Suprapubic skin (tissue), 4 donors: ENCODE data around the gene KBTBD2. TPM values are rescaled to one million over a fixed set of nuclear protein-coding genes. Genes with fewer than 3 reads are reported as not detected.
"Not testable (repeated sequence)": the region's sequence is repeated elsewhere in the genome, so short reads cannot be mapped to it uniquely, and the experiment has no call there.

Experiments
- DNase-seq, 2 donors: peaks; one replicate each; pipeline ENCODE4 v3.0.0-alpha.2; 2019; ENCODE audit warnings: low spot score in 2 of 2
- H3K27ac ChIP-seq: fragments of 200-600 bp; sonication (generic); one replicate; pipeline ENCODE4 v1.5.1; 2019
- H3K27me3 ChIP-seq: fragments of 200-600 bp; sonication (generic); one replicate; pipeline ENCODE4 v1.5.1; 2019
- H3K36me3 ChIP-seq: fragments of 200-600 bp; sonication (generic); one replicate; pipeline ENCODE4 v1.5.1; 2019
- H3K4me1 ChIP-seq: fragments of 200-600 bp; sonication (generic); one replicate; pipeline ENCODE4 v1.5.1; 2019
- H3K4me3 ChIP-seq: fragments of 200-600 bp; sonication (generic); one replicate; pipeline ENCODE4 v1.5.1; 2019; ENCODE audit warnings: mild to moderate bottlenecking
- H3K9me3 ChIP-seq: fragments of 200-600 bp; sonication (generic); one replicate; pipeline ENCODE4 v1.5.1; 2019
- CTCF ChIP-seq, 2 donors: fragments of 200-600 bp in 1 of 2; fragments of 450-650 bp in 1 of 2; sonication (generic) in 1 of 2; IDR thresholded peaks; one replicate each; pipeline ENCODE4 v1.5.1; 2016 to 2019; ENCODE audit warnings: antibody characterized with exemption in 2 of 2, mild to moderate bottlenecking in 1 of 2, moderate library complexity in 1 of 2
- EP300 ChIP-seq: sonication (generic); formaldehyde crosslinking; IDR thresholded peaks from one replicate; pipeline ENCODE4 v1.6.1; 2017; ENCODE audit warnings: antibody characterized with exemption
- POLR2A ChIP-seq, 2 donors: fragments of 450-650 bp; IDR thresholded peaks; one replicate each; pipeline ENCODE4 v1.6.1; 2017; ENCODE audit warnings: antibody characterized with exemption in 2 of 2, mild to moderate bottlenecking in 2 of 2, moderate library complexity in 2 of 2
- POLR2AphosphoS5 ChIP-seq, 3 donors: sonication (generic); formaldehyde crosslinking; IDR thresholded peaks; one replicate each; pipeline ENCODE4 v1.6.1; 2017; ENCODE audit warnings: antibody characterized with exemption in 3 of 3
- WGBS: methylation state at CpG from one replicate; pipeline ENCODE4 v1.1.5; 2018; 5-methylcytosine and 5-hydroxymethylcytosine counted together
- total RNA-seq, 4 donors: library from RNA; depleted of rRNA; stranded (reverse); fragments of >200 nt; gene quantifications; one replicate each; pipeline ENCODE4 v1.1.0, GENCODE V29; 2016

Gene KBTBD2
- total RNA-seq, 4 donors from 2014 or later = 23.4 to 35.9 (median 30.8) TPM

- no peak overlapping the region for H3K27ac ChIP-seq
- H3K27me3 ChIP-seq = no peaks in the 10 kb centered on the region
- DNase-seq = no peak
- 98% methylated on average over 5 of the region's 5 CpGs for WGBS
- H3K36me3 ChIP-seq = peaks cover 47% of the 10 kb centered on the region
- no peak overlapping the region for H3K4me3 ChIP-seq
- H3K4me1 ChIP-seq = no peaks in the 10 kb centered on the region
- no peaks in the 10 kb centered on the region for H3K9me3 ChIP-seq
- no peak for TF ChIP-seq POLR2AphosphoS5 (IDR thresholded peaks at IDR 0.05)
Observed at GRCh38 chr7:32915041-32915536, 23.5 kb upstream of the KBTBD2 start.

GRCh38 chr7:32914184-32914583 lies 22.6 kb upstream of the KBTBD2 start:
- Histone ChIP-seq H3K36me3 (peaks cover 45% of the 10 kb centered on the region), H3K9me3 (no peaks in the 10 kb centered on the region), H3K4me1 (no peaks in the 10 kb centered on the region), H3K27me3 (no peaks in the 10 kb centered on the region), H3K27ac (no peak overlapping the region), H3K4me3 (no peak overlapping the region)
- 93% methylated on average over 1 of the region's 1 CpG for WGBS
- TF ChIP-seq POLR2A (IDR thresholded peaks at IDR 0.05) (no peak), EP300 (no peak), POLR2AphosphoS5 (IDR thresholded peaks at IDR 0.05) (no peak), CTCF (IDR thresholded peaks at IDR 0.05) (no peak)
- no peak for DNase-seq

- Histone ChIP-seq H3K4me3 (no peak overlapping the region), H3K9me3 (no peaks in the 10 kb centered on the region), H3K4me1 (peaks cover 7% of the 10 kb centered on the region), H3K27me3 (no peaks in the 10 kb centered on the region), H3K27ac (no peak overlapping the region), H3K36me3 (peaks cover 9% of the 10 kb centered on the region)
- WGBS = 95% methylated on average over 1 of the region's 1 CpG
- TF ChIP-seq EP300 (no peak), CTCF (IDR thresholded peaks at IDR 0.05) (no peak), POLR2A (IDR thresholded peaks at IDR 0.05) (no peak), POLR2AphosphoS5 (IDR thresholded peaks at IDR 0.05) (no peak)
- no peak for DNase-seq
Observed at GRCh38 chr7:32910195-32910594, 18.6 kb upstream of the KBTBD2 start.

GRCh38 chr7:32905175-32905662 lies 13.7 kb upstream of the KBTBD2 start:
- no peaks in the 10 kb centered on the region for H3K36me3 ChIP-seq
- H3K27ac ChIP-seq = no peak overlapping the region
- H3K9me3 ChIP-seq = no peaks in the 10 kb centered on the region
- 12% methylated on average over 12 of the region's 12 CpGs for WGBS
- DNase-seq = peak in 1 of 2 donors; percentile 73
- H3K4me1 ChIP-seq = peaks cover 11% of the 10 kb centered on the region
- H3K4me3 ChIP-seq = peak overlapping the region; percentile 31
- no peaks in the 10 kb centered on the region for H3K27me3 ChIP-seq
- peak in 1 of 3 donors; percentile 57 for TF ChIP-seq POLR2AphosphoS5 (IDR thresholded peaks at IDR 0.05)
- TF ChIP-seq EP300 = no peak
- no peak for TF ChIP-seq POLR2A (IDR thresholded peaks at IDR 0.05)
- no peak for TF ChIP-seq CTCF (IDR thresholded peaks at IDR 0.05)

- no peak for TF ChIP-seq CTCF (IDR thresholded peaks at IDR 0.05)
- Histone ChIP-seq H3K4me3 (no peak overlapping the region), H3K27me3 (no peaks in the 10 kb centered on the region), H3K27ac (no peak overlapping the region), H3K9me3 (no peaks in the 10 kb centered on the region), H3K36me3 (no peaks in the 10 kb centered on the region), H3K4me1 (peaks cover 11% of the 10 kb centered on the region)
- 93% methylated on average over 7 of the region's 7 CpGs for WGBS
- no peak for DNase-seq
Observed at GRCh38 chr7:32901629-32902028, 10.1 kb upstream of the KBTBD2 start.

GRCh38 chr7:32900433-32900995 lies 9.0 kb upstream of the KBTBD2 start:
- peaks cover 7% of the 10 kb centered on the region for H3K4me1 ChIP-seq
- no peak overlapping the region for H3K4me3 ChIP-seq
- no peak overlapping the region for H3K27ac ChIP-seq
- H3K9me3 ChIP-seq = no peaks in the 10 kb centered on the region
- no peaks in the 10 kb centered on the region for H3K36me3 ChIP-seq
- DNase-seq = no peak
- no peaks in the 10 kb centered on the region for H3K27me3 ChIP-seq
- TF ChIP-seq EP300 = no peak
- no peak for TF ChIP-seq POLR2AphosphoS5 (IDR thresholded peaks at IDR 0.05)
- TF ChIP-seq POLR2A (IDR thresholded peaks at IDR 0.05) = no peak
- no peak for TF ChIP-seq CTCF (IDR thresholded peaks at IDR 0.05)
- 91% methylated on average over 4 of the region's 4 CpGs for WGBS

- H3K4me3 ChIP-seq, H3K27ac ChIP-seq, DNase-seq, H3K9me3 ChIP-seq, H3K36me3 ChIP-seq, H3K27me3 ChIP-seq: not testable (repeated sequence)
- H3K4me1 ChIP-seq = peaks cover 10% of the 10 kb centered on the region
- WGBS = 90% methylated on average over 6 of the region's 6 CpGs
Observed at GRCh38 chr7:32897376-32897775, 5.8 kb upstream of the KBTBD2 start.
